Effector CD8-positive, alpha-beta T cell (primary cell): ENCODE data around the gene WWTR1.

ENCODE experiments used
- DNase-seq: peaks from one replicate; lab custom pipeline; 2025; lab: John Stamatoyannopoulos, UW

The WWTR1 gene

GRCh38 chr3:149593418-149594160, 64.2 kb downstream of the WWTR1 start:
- no peak for DNase-seq

- DNase-seq = no peak
These were observed 65.0 kb downstream of the WWTR1 start for GRCh38 chr3:149592758-149593240.

DNA sequence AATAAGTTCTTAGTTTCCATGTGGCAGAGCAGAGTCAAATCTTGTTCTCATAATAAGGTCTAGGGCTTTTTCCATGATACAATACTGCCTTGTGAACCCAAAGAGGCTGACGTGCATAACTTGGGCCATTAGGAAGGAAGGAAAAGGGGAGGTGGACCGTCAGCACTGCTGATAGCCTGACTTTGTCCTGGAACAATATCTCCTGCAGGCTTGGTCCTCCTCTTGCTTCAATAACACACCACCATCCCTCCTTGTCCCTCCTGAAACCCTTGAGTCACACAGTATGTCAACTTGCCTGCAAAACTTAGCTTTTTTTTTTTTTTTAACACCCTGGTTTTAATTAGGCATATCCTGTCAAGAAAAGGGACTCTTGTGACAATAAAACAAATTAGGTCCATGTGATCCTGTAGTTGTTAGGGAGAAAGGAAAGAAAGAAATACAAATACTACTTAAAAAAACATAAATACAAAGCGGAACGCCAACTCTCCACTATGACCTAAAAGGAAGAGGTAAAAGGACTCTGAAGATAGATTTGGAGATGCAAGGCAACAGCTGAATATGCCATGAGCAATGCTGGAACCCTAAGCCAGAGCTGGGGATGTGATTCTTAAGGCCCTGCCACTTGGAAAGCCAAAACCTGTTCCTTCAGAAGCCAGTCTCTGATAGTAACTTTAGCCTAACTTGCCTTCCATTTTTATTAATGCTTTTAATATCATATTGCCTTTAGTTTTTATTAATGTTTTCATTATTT, 67.0 kb downstream of the WWTR1 start:
- DNase-seq = no peak

GRCh38 chr3:149589332-149589731, 68.5 kb downstream of the WWTR1 start:
- DNase-seq = no peak

DNA sequence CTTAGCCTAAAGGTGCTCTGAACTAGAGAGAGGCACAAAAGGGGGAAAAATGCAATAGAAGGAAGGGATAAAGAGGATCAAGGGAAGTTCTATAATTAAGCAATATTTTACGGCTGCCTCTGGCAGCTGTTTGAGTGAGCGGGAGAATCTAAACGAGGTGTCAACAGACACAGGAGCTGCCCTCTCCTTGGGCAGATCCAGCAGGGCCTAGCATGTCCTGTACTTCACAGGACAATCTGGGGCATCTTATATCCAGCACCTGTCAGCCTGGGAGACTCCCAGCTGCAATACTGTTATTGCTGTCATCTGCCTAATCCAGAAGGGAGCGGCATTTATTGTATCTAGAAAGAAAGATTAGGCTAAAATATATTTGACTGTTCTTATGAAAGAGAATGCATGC, 68.9 kb downstream of the WWTR1 start:
- DNase-seq = no peak

- no peak for DNase-seq
These were observed 70.4 kb downstream of the WWTR1 start for GRCh38 chr3:149587383-149587782.

- DNase-seq = no peak
These were observed 71.0 kb downstream of the WWTR1 start for GRCh38 chr3:149586871-149587270.

- no peak for DNase-seq
These were observed 72.5 kb downstream of the WWTR1 start for GRCh38 chr3:149585401-149585726.

DNA sequence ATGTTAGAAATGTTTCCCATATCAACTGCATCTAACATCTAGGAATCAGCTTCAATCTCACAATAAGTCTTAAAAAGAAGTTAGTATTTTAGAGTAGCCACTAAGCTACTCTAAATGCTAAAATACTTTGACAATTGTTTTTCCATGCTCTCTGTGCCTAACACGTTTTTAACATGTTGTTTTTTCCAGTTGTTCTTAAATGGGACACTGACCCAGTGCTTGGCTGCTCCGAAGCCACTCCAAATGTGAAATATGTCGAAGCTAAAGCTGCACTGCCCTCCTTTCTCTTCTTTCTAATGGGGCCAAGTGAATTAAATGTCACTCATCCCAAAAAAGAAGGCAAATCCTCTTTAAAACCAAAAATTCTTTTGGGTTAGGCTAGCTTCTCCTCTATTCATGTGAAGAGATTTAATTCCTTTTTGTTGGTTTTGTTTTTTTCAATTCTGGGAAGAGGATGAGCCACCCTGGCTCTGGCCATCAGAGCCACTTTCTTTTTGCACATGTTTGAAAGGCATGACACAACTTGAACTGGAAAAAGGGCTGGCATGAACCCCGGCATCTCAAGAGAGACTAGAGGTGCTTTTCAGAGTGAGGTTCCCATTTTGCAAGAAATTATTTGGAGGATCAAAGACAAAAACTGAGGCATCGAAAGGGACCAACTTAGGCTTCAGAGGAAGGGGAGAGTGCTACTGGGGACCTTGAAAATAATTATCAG, 73.7 kb downstream of the WWTR1 start:
- no peak for DNase-seq

GRCh38 chr3:149582395-149582794, 75.4 kb downstream of the WWTR1 start:
- DNase-seq = no peak

- DNase-seq = no peak
These were observed 76.0 kb downstream of the WWTR1 start for GRCh38 chr3:149581681-149582370.

DNA sequence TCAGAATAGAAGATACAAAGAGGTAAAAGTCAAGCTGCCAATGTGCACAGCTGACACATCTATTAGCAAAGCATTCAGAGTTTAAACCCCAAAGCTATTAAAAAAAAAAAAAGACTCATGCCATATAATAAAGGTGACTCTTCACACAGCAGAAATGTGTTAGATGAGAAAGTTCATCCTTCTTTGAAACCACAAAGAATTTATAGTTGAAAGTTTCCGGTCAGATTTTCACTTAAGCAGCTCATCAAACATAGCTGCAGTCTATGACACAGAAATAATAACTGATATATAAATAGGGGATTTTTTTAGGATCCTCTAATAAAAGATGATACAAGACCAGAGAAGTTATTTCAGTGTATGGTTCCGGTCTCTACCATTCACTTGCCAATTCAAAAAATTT, 76.6 kb downstream of the WWTR1 start:
- DNase-seq = no peak

DNA sequence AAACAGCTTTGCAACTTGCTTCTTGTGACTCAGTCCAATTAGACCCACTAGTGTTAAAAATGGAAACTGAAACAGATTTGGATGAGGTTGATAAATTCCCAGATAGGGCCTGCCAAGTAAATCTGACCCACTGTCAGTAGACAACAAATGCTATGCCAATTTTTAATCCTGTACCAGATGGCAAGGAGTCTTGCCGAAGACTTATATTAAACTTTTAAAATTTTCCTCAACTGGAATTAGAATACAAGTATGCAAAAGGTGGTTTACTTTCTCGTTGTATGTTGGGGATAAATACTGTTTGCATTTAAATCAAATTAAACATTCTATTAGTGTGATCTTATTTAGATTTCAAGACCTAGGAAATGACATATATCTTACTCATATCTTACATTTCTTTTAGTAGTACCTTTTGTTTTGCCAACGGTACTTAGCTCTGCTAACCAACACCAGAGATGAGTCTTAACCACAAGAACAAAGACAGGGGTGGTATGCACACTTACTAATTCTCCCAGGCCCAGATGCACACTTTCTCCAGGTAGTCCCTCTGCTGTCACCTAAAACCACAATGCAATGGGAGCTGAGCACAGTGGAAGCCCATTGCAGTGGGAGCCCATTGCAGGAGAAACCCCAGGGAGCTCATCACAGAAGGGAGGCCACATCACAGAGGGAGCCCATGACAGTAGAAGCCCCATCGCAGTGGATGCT, 77.8 kb downstream of the WWTR1 start:
- no peak for DNase-seq

GRCh38 chr3:149579161-149579560, 78.7 kb downstream of the WWTR1 start:
- no peak for DNase-seq

GRCh38 chr3:149577801-149578200, 80.0 kb downstream of the WWTR1 start:
- DNase-seq = no peak

- no peak for DNase-seq
These were observed 81.8 kb downstream of the WWTR1 start for GRCh38 chr3:149575961-149576564.

DNA sequence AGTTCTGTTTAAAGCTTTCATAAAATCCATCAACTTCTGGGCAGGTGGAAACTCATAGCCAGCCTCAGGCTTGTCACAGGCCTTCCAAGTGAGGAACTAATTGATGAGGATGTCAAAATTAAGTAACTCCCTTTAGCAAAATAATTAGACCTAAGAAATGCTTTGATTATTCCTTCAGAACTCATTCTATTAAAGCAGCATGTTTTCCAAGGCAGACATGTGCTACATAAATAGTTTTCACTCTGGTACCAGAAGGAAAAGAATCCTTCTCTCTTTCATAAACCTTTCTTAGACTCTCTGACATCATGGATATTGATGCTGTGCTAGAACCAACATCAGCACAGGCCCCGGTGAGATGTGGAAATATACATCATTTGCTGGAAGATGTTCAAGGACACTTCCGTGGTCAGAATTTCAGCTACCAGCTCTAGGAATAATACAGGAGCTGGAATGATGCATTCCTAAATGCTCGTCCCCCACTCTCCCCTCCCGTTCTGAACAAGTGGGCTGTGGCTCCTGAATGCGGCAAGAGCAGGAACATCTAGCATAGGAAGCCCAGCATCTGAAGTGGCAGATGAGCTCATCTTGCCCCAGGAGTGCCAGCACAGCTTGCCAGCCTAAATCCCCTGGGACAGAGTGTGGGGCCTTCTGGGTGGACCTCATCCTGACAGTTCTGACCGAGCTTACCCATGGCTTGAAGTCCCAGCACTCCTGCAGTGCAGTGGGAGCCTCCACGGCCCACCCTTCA, 82.4 kb downstream of the WWTR1 start:
- no peak for DNase-seq

DNA sequence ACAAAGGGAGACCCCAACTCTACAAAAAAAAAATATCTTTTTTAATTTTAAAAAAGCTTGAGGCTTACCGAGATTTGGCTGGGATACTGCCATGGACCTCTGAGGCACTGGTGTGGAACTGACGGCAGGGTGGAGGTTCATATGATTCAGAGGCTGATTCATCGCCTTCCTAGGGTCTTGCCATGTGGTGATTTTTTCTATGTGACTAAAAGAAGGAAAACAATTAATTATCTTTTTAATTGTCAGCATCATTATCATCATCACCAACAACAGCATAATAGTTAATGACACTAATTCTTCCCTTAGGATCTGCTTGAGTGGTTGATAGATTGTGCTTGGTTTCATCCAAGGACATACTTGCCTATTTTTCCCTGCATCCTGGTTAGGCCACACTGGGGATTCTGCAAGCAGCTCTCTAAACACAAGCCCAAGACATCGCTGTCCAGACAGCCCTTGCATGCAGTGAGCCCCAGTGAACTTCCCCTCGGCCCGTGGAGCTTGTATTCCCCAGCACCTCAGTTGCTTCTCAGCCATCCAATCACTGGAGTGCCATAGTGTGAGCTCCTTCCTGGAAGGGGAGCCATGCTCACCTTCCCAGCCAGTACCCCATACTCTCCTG, 84.9 kb downstream of the WWTR1 start:
- DNase-seq = no peak

GRCh38 chr3:149571381-149571780, 86.4 kb downstream of the WWTR1 start:
- no peak for DNase-seq

DNA sequence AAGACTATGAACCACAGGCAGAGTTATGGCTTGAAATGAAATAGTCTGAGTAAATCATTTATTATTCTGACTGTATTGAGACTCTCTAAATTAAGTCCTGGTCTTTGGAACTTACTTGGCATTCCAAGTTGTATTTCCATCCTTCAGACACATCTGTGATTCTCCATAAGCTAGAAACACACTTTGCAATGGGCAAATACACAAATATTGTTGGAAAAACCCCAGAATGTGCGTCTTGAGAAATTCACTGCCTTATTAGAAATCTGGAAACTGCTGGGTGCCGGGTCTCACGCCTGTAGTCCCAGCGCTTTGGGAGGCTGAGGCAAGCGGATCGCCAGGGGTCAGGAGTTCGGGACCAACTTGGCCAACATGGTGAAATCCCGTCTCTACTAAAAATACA, 87.8 kb downstream of the WWTR1 start:
- DNase-seq = no peak
